ENCODE measurements around the gene DSC2.

DNA sequence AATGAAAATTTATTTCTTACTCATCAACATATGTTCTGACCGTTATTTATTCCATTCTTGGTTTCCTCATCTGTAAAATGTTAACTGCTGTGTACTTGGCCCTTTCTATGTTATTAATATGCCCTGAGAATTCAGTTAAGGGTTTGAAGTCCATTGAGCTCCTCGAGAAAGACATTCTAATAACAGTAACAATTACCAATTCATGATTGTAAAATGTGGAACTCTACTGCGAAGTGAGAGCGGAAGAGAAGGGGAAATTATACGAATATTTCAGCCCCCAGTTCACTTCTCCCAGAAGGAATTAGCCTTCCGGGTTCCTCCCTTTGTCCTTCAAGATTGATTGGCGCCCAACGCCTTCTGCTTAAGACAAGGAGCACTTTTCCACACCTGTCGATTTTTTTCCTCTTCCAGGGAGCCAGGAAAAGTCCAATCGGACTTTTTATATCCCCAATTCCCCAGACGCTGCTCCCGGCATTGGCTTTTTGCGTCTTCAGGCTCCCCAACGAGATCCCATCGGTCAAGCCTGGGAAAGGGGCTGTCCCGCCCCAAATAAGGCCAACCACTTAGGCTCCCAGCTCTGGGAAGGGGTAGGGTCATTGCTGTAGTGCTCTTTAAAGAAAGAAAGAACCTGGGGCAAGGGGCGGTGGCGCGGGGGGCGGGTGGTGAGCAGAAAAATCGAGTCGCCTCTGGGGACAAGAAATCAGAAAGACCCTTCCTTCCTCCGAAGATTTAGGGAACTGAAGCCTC is 1.6 kb downstream of the DSC2 start:
- TF ChIP-seq POLR2AphosphoS5 (IDR thresholded peaks at IDR 0.05) (no peak), CTCF (IDR thresholded peaks at IDR 0.05) (no peak), POLR2A (IDR thresholded peaks at IDR 0.05) (no peak), EP300 (IDR thresholded peaks at IDR 0.05) (no peak)
